ENCODE results near the gene JARID2.

JARID2 gene

DNA sequence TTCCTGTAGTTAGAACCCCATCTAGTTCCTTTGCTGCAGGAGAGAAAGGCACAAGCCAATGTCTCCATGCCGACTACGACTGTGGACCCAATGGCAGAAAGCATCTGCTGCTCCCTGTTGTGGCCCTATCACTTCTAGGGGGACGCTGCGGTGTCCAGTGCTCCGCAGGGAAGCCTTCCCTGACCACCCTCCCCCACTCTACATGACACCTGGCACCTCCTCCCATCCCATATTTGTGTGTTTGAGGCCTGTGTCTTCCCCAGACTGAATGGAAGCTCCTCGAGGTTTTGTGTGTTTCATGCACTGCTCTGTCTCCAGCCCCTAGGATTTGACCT is 257.4 kb downstream of the JARID2 start:
- TF ChIP-seq CTCF (conservative IDR thresholded peaks at IDR 0.05; ENCODE audit: low read depth, low read length), result no peak
- no peak overlapping the region for H3K4me3 ChIP-seq (ENCODE audit: low read length)
- DNase-seq (ENCODE audit: low read depth), result no peak

DNA sequence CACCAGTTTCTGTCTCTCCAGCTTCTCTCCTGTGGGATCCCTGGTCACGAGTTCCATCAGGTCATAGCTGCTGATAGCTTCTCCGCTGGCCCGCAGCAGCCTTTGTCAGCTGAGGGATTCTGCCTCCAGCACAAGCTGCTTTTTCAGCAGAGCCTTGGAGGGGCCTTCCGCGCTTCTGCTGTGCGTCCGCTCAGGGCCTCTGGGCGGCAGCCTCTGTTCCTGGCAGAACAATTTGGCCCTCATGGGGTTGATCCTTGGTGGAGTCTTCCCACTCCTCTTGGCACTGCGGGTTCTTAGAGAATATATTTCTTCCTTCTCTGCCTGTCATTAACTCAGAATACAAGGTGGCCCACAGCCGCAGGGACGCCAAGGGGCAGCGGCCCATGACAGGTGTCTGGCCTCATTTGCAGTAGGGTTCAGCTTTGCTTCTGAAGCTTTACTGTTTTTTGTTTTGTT is 258.2 kb downstream of the JARID2 start:
- no peak for DNase-seq (ENCODE audit: low read depth)
- no peak for TF ChIP-seq CTCF (conservative IDR thresholded peaks at IDR 0.05; ENCODE audit: low read depth, low read length)
- H3K4me3 ChIP-seq (ENCODE audit: low read length), result no peak overlapping the region

GRCh38 chr6:15504581-15505350 is 258.9 kb downstream of the JARID2 start:
- peak; percentile 74 for DNase-seq (ENCODE audit: low read depth)
- H3K4me3 ChIP-seq (ENCODE audit: low read length), result peak overlapping the region; percentile 20
- peak; percentile 7 for TF ChIP-seq CTCF (conservative IDR thresholded peaks at IDR 0.05; ENCODE audit: low read depth, low read length)

- no peak for TF ChIP-seq CTCF (conservative IDR thresholded peaks at IDR 0.05; ENCODE audit: low read depth, low read length)
- no peak overlapping the region for H3K4me3 ChIP-seq (ENCODE audit: low read length)
These were observed 259.6 kb downstream of the JARID2 start for GRCh38 chr6:15505463-15505918.

GRCh38 chr6:15506066-15506465 is 260.2 kb downstream of the JARID2 start:
- DNase-seq (ENCODE audit: low read depth), result no peak
- no peak for TF ChIP-seq CTCF (conservative IDR thresholded peaks at IDR 0.05; ENCODE audit: low read depth, low read length)
- H3K4me3 ChIP-seq (ENCODE audit: low read length), result no peak overlapping the region

More at GRCh38 chr6:15505463-15505918, 259.6 kb downstream of the JARID2 start:
- no peak for DNase-seq (ENCODE audit: low read depth)

DNA sequence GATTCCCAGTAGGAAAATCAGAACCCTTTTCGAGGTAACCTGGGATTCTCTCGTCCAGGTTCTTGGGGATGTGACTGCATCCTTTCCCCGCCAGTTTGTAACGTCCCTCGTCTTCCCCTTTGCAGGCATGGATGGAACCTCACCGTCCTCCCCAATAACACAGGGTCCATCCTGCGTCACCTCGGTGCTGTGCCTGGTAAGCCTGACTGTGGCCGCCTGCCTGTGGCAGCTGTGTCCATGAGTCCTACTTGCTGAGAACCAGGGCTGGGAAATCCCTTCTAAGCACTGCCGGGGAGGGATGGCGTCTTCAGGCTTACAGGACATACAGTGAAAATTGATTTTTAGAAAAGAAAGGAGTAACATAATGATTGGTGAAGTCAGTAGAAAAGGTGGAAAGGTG is 261.4 kb downstream of the JARID2 start:
- H3K4me3 ChIP-seq (ENCODE audit: low read length), result no peak overlapping the region
- TF ChIP-seq CTCF (conservative IDR thresholded peaks at IDR 0.05; ENCODE audit: low read depth, low read length), result no peak
- no peak for DNase-seq (ENCODE audit: low read depth)

GRCh38 chr6:15507746-15508145 is 261.9 kb downstream of the JARID2 start:
- no peak for DNase-seq (ENCODE audit: low read depth)
- H3K4me3 ChIP-seq (ENCODE audit: low read length), result no peak overlapping the region
- no peak for TF ChIP-seq CTCF (conservative IDR thresholded peaks at IDR 0.05; ENCODE audit: low read depth, low read length)
